ENCODE measurements around the gene APOE. TPM values are rescaled to one million over a fixed set of nuclear protein-coding genes. Genes with fewer than 3 reads are reported as not detected.

Gene APOE
- total and polyA plus RNA-seq, 9 of the 15 experiments (the other 6 are each of a cell fraction or from before 2014, with no cell fraction given) = 0.14 to 180 (median 58.1) TPM; not detected in 1

GRCh38 chr19:44866664-44867063 is 38.9 kb upstream of the APOE start:
- in situ Hi-C loops (cut with MboI) (no loop called here), intact Hi-C loops (cut with micrococcal nuclease) (no loop called here)
- no peaks in the 10 kb centered on the region for H3K79me2 ChIP-seq (ENCODE audit: control insufficient read depth, insufficient read depth, low read length)
- DNase-seq (ENCODE audit: extremely low read depth in 1 of 4, low spot score in 3 of 4) (peak in 2 of 4 experiments; percentile 14 to 19), FAIRE-seq (peak; percentile 48), ATAC-seq (peak; percentile 61; the same call in 2 of the 3 replicates)
- H3K4me2 ChIP-seq (ENCODE audit: insufficient read depth, low read length) = no peak overlapping the region
- BruUV-seq (replicated peaks) = no TSS peak
- no peak overlapping the region for H3K27ac ChIP-seq (ENCODE audit: extremely low read depth, low read depth, low read length)
- H3K4me3 ChIP-seq = no peak overlapping the region
- H3K9me1 ChIP-seq (ENCODE audit: control insufficient read depth, insufficient read depth, low read length) = no peaks in the 10 kb centered on the region
- no peaks in the 10 kb centered on the region for H3K9me3 ChIP-seq (replicated peaks; ENCODE audit: control insufficient read depth, insufficient read depth, low read depth, low read length)
- WGBS (ENCODE audit: insufficient coverage, low coverage, missing lambda C conversion rate) = 67% methylated on average over 4 of the region's 4 CpGs
- no peak overlapping the region for H2AFZ ChIP-seq (ENCODE audit: low read depth, low read length)
- TF ChIP-seq, protein P1, sequence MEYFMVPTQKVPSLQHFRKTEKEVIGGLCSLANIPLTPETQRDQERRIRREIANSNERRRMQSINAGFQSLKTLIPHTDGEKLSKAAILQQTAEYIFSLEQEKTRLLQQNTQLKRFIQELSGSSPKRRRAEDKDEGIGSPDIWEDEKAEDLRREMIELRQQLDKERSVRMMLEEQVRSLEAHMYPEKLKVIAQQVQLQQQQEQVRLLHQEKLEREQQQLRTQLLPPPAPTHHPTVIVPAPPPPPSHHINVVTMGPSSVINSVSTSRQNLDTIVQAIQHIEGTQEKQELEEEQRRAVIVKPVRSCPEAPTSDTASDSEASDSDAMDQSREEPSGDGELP (CRISPR knock-in tag; IDR thresholded peaks at IDR 0.05; ENCODE audit: borderline replicate concordance) = no peak
- TF ChIP-seq, protein P2, sequence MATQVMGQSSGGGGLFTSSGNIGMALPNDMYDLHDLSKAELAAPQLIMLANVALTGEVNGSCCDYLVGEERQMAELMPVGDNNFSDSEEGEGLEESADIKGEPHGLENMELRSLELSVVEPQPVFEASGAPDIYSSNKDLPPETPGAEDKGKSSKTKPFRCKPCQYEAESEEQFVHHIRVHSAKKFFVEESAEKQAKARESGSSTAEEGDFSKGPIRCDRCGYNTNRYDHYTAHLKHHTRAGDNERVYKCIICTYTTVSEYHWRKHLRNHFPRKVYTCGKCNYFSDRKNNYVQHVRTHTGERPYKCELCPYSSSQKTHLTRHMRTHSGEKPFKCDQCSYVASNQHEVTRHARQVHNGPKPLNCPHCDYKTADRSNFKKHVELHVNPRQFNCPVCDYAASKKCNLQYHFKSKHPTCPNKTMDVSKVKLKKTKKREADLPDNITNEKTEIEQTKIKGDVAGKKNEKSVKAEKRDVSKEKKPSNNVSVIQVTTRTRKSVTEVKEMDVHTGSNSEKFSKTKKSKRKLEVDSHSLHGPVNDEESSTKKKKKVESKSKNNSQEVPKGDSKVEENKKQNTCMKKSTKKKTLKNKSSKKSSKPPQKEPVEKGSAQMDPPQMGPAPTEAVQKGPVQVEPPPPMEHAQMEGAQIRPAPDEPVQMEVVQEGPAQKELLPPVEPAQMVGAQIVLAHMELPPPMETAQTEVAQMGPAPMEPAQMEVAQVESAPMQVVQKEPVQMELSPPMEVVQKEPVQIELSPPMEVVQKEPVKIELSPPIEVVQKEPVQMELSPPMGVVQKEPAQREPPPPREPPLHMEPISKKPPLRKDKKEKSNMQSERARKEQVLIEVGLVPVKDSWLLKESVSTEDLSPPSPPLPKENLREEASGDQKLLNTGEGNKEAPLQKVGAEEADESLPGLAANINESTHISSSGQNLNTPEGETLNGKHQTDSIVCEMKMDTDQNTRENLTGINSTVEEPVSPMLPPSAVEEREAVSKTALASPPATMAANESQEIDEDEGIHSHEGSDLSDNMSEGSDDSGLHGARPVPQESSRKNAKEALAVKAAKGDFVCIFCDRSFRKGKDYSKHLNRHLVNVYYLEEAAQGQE (IDR thresholded peaks at IDR 0.05; ENCODE audit: borderline replicate concordance) = peak; percentile 37; the same call in 1 of the 2 replicates
- TF ChIP-seq, protein P2 (CRISPR knock-in tag; IDR thresholded peaks at IDR 0.05; ENCODE audit: low read depth) = no peak
- TF ChIP-seq, protein P3, sequence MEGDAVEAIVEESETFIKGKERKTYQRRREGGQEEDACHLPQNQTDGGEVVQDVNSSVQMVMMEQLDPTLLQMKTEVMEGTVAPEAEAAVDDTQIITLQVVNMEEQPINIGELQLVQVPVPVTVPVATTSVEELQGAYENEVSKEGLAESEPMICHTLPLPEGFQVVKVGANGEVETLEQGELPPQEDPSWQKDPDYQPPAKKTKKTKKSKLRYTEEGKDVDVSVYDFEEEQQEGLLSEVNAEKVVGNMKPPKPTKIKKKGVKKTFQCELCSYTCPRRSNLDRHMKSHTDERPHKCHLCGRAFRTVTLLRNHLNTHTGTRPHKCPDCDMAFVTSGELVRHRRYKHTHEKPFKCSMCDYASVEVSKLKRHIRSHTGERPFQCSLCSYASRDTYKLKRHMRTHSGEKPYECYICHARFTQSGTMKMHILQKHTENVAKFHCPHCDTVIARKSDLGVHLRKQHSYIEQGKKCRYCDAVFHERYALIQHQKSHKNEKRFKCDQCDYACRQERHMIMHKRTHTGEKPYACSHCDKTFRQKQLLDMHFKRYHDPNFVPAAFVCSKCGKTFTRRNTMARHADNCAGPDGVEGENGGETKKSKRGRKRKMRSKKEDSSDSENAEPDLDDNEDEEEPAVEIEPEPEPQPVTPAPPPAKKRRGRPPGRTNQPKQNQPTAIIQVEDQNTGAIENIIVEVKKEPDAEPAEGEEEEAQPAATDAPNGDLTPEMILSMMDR (IDR thresholded peaks at IDR 0.05 in 2 of 3, conservative IDR thresholded peaks at IDR 0.05 in 1 of 3; ENCODE audit: insufficient read depth in 2 of 3, low read depth in 1 of 3, low read length in 3 of 3) = no peak
- peaks cover 0 to 7% of the 10 kb centered on the region in 2 experiments; a peak in 2 of 5 replicates for H3K4me1 ChIP-seq (replicated peaks in 1 of 2; ENCODE audit: control insufficient read depth in 2 of 2, insufficient read depth in 2 of 2, low read length in 2 of 2)
- H3K36me3 ChIP-seq (ENCODE audit: control insufficient read depth, insufficient read depth, low read length) = peaks cover 33% of the 10 kb centered on the region
- ChIA-PET POLR2A (interaction anchor here (0.7 kb wide), 1 partner anchor 51 kb away, joined by 3 read pairs; no protein-coding TSS in a partner anchor), CTCF (ENCODE audit: low intra/inter-chr PET ratio) (interaction anchor here (0.7 kb wide), 1 partner anchor 191 kb away, joined by 4 read pairs; no protein-coding TSS in a partner anchor)
- 0 out of 4 replicates have a peak overlapping the region, but pooled peaks of 1 of the 2 experiments have one; percentile 33 for H3K9ac ChIP-seq (ENCODE audit: insufficient read depth in 1 of 2, low read depth in 2 of 2, low read length in 2 of 2)
- no peaks in the 10 kb centered on the region for H4K20me1 ChIP-seq (replicated peaks; ENCODE audit: control insufficient read depth, insufficient read depth, low read length)
- no peaks in the 10 kb centered on the region for H3K27me3 ChIP-seq (ENCODE audit: control insufficient read depth in 2 of 2, insufficient read depth in 2 of 2, low read length in 2 of 2)
